ENCODE measurements around the gene CHCHD3. TPM values are rescaled to one million over a fixed set of nuclear protein-coding genes. Genes with fewer than 3 reads are reported as not detected.

The CHCHD3 gene
- total and polyA plus RNA-seq, 5 donors: 120 to 150 (median 140) TPM

DNA sequence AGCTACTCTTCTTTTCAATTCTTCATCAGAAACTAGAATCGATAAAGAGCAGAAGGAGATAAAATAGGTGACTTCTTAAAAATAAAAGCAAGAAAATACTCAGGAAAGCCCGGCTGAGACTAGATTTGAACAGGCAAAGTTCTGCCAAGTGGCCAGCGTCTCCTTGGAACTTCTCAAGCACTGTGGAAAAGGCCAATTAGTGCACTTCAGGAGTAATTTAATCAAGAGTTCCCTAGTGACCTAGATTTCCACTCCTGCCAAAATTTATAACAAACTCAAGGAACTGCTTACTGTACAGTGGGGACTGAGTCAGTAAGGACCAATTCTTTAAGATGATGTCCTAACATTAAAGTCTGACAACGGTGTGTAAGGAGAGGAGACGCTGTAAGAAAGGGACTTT, 57.3 kb downstream of the CHCHD3 start:
- Histone ChIP-seq H3K9me3 (ENCODE audit: control insufficient read depth, low read length) (no peaks in the 10 kb centered on the region), H3K27ac (ENCODE audit: low read length) (no peak overlapping the region), H3K27me3 (ENCODE audit: control insufficient read depth, insufficient read depth) (no peaks in the 10 kb centered on the region), H3K4me3 (ENCODE audit: low read length) (no peak overlapping the region), H3K4me1 (ENCODE audit: control insufficient read depth, insufficient read depth, low read length) (peaks cover 3% of the 10 kb centered on the region)
- ATAC-seq (no peak), DNase-seq (no peak)
- WGBS: 71% methylated on average over 5 of the region's 5 CpGs
- intact Hi-C loops (cut with DNase I): no loop called here

- Histone ChIP-seq H3K9me3 (ENCODE audit: control insufficient read depth, low read length) (no peaks in the 10 kb centered on the region), H3K4me3 (ENCODE audit: low read length) (no peak overlapping the region), H3K27ac (ENCODE audit: low read length) (no peak overlapping the region), H3K4me1 (ENCODE audit: control insufficient read depth, insufficient read depth, low read length) (no peaks in the 10 kb centered on the region), H3K27me3 (ENCODE audit: control insufficient read depth, insufficient read depth) (no peaks in the 10 kb centered on the region)
- intact Hi-C loops (cut with DNase I): no loop called here
- DNase-seq: no peak
- ATAC-seq: no peak
- 63% methylated on average over 4 of the region's 4 CpGs for WGBS
Observed at GRCh38 chr7:133023370-133024071, 58.4 kb downstream of the CHCHD3 start.

GRCh38 chr7:133022661-133023060, 59.2 kb downstream of the CHCHD3 start:
- Histone ChIP-seq H3K27ac (ENCODE audit: low read length) (no peak overlapping the region), H3K4me3 (ENCODE audit: low read length) (no peak overlapping the region), H3K4me1 (ENCODE audit: control insufficient read depth, insufficient read depth, low read length) (no peaks in the 10 kb centered on the region), H3K9me3 (ENCODE audit: control insufficient read depth, low read length) (no peaks in the 10 kb centered on the region), H3K27me3 (ENCODE audit: control insufficient read depth, insufficient read depth) (no peaks in the 10 kb centered on the region)
- intact Hi-C loops (cut with DNase I): no loop called here
- no peak for ATAC-seq
- DNase-seq: no peak

- DNase-seq (no peak), ATAC-seq (no peak)
- H3K4me3 ChIP-seq (ENCODE audit: low read length): no peak overlapping the region
- no peaks in the 10 kb centered on the region for H3K9me3 ChIP-seq (ENCODE audit: control insufficient read depth, low read length)
- H3K27ac ChIP-seq (ENCODE audit: low read length): no peak overlapping the region
- H3K4me1 ChIP-seq (ENCODE audit: control insufficient read depth, insufficient read depth, low read length): no peaks in the 10 kb centered on the region
- 58% methylated on average over 3 of the region's 3 CpGs for WGBS
- intact Hi-C loops (cut with DNase I): no loop called here
- no peaks in the 10 kb centered on the region for H3K27me3 ChIP-seq (ENCODE audit: control insufficient read depth, insufficient read depth)
Observed at GRCh38 chr7:133021196-133021595, 60.7 kb downstream of the CHCHD3 start.

- no peak overlapping the region for H3K4me3 ChIP-seq (ENCODE audit: low read length)
- intact Hi-C loops (cut with DNase I): no loop called here
- 82% methylated on average over 6 of the region's 6 CpGs for WGBS
- DNase-seq (no peak), ATAC-seq (no peak)
- H3K9me3 ChIP-seq (ENCODE audit: control insufficient read depth, low read length): no peaks in the 10 kb centered on the region
- H3K27me3 ChIP-seq (ENCODE audit: control insufficient read depth, insufficient read depth): no peaks in the 10 kb centered on the region
- H3K27ac ChIP-seq (ENCODE audit: low read length): no peak overlapping the region
- no peaks in the 10 kb centered on the region for H3K4me1 ChIP-seq (ENCODE audit: control insufficient read depth, insufficient read depth, low read length)
Observed at GRCh38 chr7:133020496-133020895, 61.4 kb downstream of the CHCHD3 start.

DNA sequence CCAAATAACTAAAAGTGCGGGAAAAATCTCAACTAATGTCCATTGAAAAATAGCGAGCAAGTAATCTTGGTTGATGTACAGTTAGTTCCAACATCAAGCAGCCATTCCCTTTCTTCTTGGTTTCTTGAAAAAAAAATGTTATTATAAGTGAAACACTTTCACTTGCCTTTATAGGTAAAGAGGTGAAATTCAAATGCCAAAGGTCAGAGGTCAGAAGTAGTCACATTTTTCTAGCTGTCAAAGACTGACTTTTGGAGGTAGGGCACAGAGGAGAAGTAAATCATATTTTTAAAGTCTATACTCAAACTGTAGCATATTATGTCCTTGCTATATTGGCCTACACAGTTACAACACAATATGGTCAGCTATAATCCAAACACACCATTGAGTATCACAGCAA, 62.3 kb downstream of the CHCHD3 start:
- no peak for ATAC-seq
- Histone ChIP-seq H3K9me3 (ENCODE audit: control insufficient read depth, low read length) (no peaks in the 10 kb centered on the region), H3K4me1 (ENCODE audit: control insufficient read depth, insufficient read depth, low read length) (peaks cover 2% of the 10 kb centered on the region), H3K4me3 (ENCODE audit: low read length) (no peak overlapping the region), H3K27ac (ENCODE audit: low read length) (no peak overlapping the region), H3K27me3 (ENCODE audit: control insufficient read depth, insufficient read depth) (no peaks in the 10 kb centered on the region)
- WGBS: 98% methylated on average over 2 of the region's 2 CpGs
- intact Hi-C loops (cut with DNase I): no loop called here
- no peak for DNase-seq

DNA sequence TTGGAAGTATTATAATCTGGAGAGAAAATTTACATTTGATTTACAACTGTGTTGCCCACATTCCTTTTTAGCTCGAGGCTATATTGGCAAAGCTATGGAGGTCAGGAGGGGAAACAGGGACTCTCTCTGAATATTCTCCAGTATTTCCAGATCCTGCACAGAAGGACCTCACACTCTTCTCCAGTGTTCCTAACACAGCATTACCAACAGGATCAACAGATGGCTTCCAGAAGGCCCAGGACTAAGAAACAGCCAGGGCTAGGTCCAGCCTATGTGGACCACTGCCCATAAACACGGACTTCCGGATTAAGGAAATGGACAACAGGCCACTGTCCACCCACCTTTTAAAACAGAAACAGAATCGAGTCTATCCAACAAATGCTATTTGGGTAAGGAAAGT, 65.3 kb downstream of the CHCHD3 start:
- no peak overlapping the region for H3K4me3 ChIP-seq (ENCODE audit: low read length)
- ATAC-seq (no peak), DNase-seq (no peak)
- intact Hi-C loops (cut with DNase I): no loop called here
- H3K27ac ChIP-seq (ENCODE audit: low read length): no peak overlapping the region
- H3K27me3 ChIP-seq (ENCODE audit: control insufficient read depth, insufficient read depth): no peaks in the 10 kb centered on the region
- H3K9me3 ChIP-seq (ENCODE audit: control insufficient read depth, low read length): no peaks in the 10 kb centered on the region
- WGBS: 64% methylated on average over 4 of the region's 4 CpGs
- H3K4me1 ChIP-seq (ENCODE audit: control insufficient read depth, insufficient read depth, low read length): peaks cover 2% of the 10 kb centered on the region

DNA sequence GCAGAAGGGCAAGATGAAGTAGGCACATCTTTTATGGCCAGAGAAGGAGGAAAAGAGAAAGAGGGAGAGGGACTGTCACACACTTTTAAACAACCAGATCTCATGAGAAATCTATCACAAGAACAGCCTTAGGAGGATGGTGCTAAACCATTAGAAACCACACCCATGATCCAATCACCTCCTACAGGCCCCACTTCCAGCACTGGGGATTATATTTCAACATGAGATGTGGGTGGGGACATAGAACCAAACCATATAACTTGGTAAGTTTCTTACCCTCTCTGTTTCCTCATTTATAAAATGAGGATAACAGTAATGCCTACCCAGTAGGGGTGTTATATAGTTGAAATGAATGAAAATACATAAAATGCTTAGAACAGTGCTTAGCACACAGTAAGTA, 66.0 kb downstream of the CHCHD3 start:
- Histone ChIP-seq H3K27ac (ENCODE audit: low read length) (no peak overlapping the region), H3K9me3 (ENCODE audit: control insufficient read depth, low read length) (no peaks in the 10 kb centered on the region), H3K4me1 (ENCODE audit: control insufficient read depth, insufficient read depth, low read length) (peaks cover 2% of the 10 kb centered on the region), H3K4me3 (ENCODE audit: low read length) (no peak overlapping the region), H3K27me3 (ENCODE audit: control insufficient read depth, insufficient read depth) (no peaks in the 10 kb centered on the region)
- intact Hi-C loops (cut with DNase I): no loop called here
- no peak for ATAC-seq
- DNase-seq: no peak

DNA sequence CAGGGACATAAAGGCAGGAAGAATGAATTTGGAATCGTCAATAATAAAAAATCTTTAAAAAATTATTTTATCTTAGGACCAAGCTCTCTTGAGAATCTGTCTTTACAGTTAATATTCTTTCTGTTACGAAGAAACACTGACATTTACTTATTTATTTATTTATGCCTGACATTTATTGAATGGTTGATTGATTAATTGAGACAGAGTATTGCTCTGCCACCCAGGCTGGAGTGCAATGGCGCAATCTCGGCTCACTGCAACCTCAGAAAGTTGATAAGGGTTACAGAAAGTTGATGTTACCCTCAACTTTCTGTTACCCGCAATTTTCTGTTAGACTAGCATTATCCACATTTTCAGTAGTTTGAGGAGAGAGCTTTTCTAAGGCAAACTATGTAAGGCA, 70.1 kb downstream of the CHCHD3 start:
- H3K27me3 ChIP-seq (ENCODE audit: control insufficient read depth, insufficient read depth): no peaks in the 10 kb centered on the region
- DNase-seq: no peak
- H3K4me1 ChIP-seq (ENCODE audit: control insufficient read depth, insufficient read depth, low read length): peaks cover 2% of the 10 kb centered on the region
- no peak overlapping the region for H3K27ac ChIP-seq (ENCODE audit: low read length)
- ATAC-seq: no peak
- intact Hi-C loops (cut with DNase I): no loop called here
- no peaks in the 10 kb centered on the region for H3K9me3 ChIP-seq (ENCODE audit: control insufficient read depth, low read length)
- no peak overlapping the region for H3K4me3 ChIP-seq (ENCODE audit: low read length)
- 96% methylated on average over 5 of the region's 5 CpGs for WGBS

GRCh38 chr7:133009426-133010252, 72.3 kb downstream of the CHCHD3 start:
- H3K4me3 ChIP-seq (ENCODE audit: low read length): no peak overlapping the region
- no peaks in the 10 kb centered on the region for H3K9me3 ChIP-seq (ENCODE audit: control insufficient read depth, low read length)
- H3K27ac ChIP-seq (ENCODE audit: low read length): no peak overlapping the region
- 81% methylated on average over 7 of the region's 7 CpGs for WGBS
- ATAC-seq: no peak
- no peak for DNase-seq
- no peaks in the 10 kb centered on the region for H3K4me1 ChIP-seq (ENCODE audit: control insufficient read depth, insufficient read depth, low read length)
- intact Hi-C loops (cut with DNase I): no loop called here
- H3K27me3 ChIP-seq (ENCODE audit: control insufficient read depth, insufficient read depth): no peaks in the 10 kb centered on the region

DNA sequence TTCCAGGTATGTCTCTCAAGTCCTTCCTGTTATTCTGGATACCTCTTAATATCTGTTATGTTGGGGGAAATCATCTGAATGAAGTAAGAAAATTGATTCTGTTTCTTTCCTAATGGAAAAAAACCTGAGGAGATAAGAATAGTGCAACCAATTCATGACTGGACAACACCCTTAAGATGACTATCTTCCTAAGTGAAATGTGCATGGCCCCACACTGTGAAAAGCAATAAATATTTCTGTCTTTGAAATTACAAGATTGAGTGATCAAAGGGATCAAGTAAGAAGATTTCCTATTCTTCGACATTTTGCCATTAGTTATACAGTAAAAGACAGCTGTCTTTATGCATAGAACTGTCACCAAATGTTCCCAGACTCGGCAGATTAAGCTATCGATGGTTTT, 73.9 kb downstream of the CHCHD3 start:
- no peak for DNase-seq
- no peak overlapping the region for H3K27ac ChIP-seq (ENCODE audit: low read length)

More for the DNA sequence above, 73.9 kb downstream of the CHCHD3 start:
- WGBS: 91% methylated on average over 3 of the region's 3 CpGs
- H3K27me3 ChIP-seq (ENCODE audit: control insufficient read depth, insufficient read depth): no peaks in the 10 kb centered on the region
- H3K9me3 ChIP-seq (ENCODE audit: control insufficient read depth, low read length): no peaks in the 10 kb centered on the region
- H3K4me1 ChIP-seq (ENCODE audit: control insufficient read depth, insufficient read depth, low read length): no peaks in the 10 kb centered on the region
- no peak for ATAC-seq
- no peak overlapping the region for H3K4me3 ChIP-seq (ENCODE audit: low read length)
- intact Hi-C loops (cut with DNase I): no loop called here

Data from right cardiac atrium (tissue), 5 donors.